ENCODE measurements around the gene LMX1A.

- TF ChIP-seq, protein P1, sequence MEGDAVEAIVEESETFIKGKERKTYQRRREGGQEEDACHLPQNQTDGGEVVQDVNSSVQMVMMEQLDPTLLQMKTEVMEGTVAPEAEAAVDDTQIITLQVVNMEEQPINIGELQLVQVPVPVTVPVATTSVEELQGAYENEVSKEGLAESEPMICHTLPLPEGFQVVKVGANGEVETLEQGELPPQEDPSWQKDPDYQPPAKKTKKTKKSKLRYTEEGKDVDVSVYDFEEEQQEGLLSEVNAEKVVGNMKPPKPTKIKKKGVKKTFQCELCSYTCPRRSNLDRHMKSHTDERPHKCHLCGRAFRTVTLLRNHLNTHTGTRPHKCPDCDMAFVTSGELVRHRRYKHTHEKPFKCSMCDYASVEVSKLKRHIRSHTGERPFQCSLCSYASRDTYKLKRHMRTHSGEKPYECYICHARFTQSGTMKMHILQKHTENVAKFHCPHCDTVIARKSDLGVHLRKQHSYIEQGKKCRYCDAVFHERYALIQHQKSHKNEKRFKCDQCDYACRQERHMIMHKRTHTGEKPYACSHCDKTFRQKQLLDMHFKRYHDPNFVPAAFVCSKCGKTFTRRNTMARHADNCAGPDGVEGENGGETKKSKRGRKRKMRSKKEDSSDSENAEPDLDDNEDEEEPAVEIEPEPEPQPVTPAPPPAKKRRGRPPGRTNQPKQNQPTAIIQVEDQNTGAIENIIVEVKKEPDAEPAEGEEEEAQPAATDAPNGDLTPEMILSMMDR (conservative IDR thresholded peaks at IDR 0.05): no peak
- no peak for TF ChIP-seq ZFX (IDR thresholded peaks at IDR 0.05)
These were observed 188.0 kb downstream of the LMX1A start for GRCh38 chr1:165168467-165168866.
